GM19467 (cell line): ENCODE data around the gene PDE8B.

ENCODE experiments used
- ATAC-seq: cut with Tn5 transposase; IDR thresholded peaks from one replicate; pipeline ENCODE4 v1.9.1; 2021; ENCODE audit warnings: mild to moderate bottlenecking, moderate library complexity; ENCODE audit not compliant: unreplicated experiment

Gene PDE8B, protein sequence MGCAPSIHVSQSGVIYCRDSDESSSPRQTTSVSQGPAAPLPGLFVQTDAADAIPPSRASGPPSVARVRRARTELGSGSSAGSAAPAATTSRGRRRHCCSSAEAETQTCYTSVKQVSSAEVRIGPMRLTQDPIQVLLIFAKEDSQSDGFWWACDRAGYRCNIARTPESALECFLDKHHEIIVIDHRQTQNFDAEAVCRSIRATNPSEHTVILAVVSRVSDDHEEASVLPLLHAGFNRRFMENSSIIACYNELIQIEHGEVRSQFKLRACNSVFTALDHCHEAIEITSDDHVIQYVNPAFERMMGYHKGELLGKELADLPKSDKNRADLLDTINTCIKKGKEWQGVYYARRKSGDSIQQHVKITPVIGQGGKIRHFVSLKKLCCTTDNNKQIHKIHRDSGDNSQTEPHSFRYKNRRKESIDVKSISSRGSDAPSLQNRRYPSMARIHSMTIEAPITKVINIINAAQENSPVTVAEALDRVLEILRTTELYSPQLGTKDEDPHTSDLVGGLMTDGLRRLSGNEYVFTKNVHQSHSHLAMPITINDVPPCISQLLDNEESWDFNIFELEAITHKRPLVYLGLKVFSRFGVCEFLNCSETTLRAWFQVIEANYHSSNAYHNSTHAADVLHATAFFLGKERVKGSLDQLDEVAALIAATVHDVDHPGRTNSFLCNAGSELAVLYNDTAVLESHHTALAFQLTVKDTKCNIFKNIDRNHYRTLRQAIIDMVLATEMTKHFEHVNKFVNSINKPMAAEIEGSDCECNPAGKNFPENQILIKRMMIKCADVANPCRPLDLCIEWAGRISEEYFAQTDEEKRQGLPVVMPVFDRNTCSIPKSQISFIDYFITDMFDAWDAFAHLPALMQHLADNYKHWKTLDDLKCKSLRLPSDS

DNA sequence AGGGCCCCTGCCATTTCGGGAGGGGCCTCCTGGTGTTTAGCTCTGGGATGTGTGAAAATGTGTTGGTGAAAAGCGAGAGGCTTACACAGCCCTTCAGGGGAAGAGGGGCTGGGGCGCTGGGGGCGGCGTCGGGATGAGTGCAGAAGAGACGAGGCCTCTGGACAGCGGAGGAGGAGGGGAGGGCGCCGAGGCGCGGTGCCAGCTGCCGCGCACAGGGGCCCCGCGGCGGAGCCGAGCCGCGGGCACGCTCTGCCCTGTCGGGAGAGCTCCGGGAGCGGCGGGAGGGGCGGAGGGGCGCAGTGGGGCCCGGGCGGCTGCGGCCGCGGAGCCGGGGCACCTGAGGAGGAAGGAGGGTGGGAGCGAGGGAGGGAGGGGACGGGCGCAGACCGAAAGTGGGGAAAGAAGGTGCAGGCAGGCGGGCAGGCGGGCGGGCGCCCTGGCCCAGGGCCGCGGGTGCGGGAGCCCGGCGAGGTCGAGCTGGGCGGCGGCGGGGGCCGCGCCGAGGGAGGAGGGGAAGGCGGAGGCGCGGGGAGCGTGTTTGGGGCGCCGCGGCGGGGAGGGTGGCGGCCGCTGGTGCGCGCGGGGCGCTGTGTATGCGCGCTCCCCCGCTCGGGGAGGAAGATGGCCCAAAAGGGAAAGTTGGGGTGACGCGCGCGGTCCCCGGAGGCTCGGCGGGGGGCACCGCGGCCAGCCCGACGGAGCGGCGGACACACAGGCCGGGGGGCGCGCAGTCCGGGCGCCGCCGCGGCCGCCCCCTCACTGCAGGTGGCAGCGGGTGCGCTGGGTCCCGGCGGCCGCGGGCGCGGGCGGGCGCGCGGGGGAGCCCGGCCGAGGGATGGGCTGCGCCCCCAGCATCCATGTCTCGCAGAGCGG lies at the start of gene PDE8B:
TSS of gene PDE8B (plus strand) at position 590 of the 873 bp plus-strand sequence. CDS start at position 836, 246 bp downstream.
- no peak for ATAC-seq

DNA sequence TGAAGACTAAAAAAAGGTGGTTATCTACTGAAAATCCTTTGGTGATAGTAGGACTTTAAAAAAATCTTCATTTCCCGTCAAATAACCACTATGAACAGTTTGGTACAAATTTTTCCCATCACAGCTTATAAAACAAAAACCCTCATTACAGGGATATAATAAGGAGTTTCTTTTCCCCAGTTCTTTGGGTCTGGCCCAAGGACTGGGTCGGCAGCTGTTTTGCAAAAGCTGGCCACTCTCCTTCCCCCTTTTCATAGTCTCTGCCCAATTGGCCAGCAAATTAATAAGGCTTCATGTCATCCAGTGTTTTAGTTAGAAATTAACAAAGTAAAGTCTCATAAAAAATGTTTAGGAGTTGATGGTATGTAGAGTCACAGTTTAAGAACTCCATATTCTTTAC lies 47.0 kb upstream of the PDE8B start:
- no peak for ATAC-seq

DNA sequence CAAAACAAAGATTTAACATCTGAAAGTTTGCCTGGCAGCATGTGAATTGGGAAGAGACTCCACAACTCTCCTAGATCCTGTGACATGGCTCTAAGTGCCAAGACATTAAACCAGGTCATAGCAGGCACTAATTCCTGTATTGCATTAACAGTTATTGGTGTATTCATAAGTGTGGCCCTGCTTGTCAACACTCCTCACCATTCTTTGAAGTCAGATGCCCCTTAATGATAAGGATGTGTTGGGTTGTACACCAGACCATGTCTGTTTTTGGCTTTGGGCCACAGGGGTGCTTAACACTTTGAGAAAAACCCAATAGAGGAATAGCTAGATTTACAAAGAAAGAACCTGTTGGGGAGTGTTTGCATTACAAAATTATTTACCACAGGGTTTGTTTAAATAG lies 43.4 kb upstream of the PDE8B start:
- no peak for ATAC-seq

DNA sequence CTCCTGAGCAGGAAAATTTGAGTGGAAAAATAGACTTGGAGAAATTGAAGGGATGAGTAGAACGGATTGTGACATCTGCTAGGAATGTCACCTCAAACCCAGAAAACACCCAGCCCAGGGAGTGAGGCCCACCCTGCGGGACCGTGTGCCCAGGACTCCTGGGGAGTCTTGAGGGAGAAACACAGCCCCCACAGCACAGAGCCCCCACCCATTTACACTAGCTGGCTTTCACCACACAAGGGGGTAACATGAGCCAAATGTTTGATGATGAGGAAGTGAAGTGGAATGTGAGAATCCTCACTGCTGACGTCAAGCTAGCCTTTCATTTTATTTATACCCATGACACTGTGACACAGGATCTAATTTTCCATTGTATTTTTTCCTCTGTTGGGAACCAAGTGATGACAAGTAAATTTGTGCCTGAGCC lies 42.8 kb upstream of the PDE8B start:
- no peak for ATAC-seq

DNA sequence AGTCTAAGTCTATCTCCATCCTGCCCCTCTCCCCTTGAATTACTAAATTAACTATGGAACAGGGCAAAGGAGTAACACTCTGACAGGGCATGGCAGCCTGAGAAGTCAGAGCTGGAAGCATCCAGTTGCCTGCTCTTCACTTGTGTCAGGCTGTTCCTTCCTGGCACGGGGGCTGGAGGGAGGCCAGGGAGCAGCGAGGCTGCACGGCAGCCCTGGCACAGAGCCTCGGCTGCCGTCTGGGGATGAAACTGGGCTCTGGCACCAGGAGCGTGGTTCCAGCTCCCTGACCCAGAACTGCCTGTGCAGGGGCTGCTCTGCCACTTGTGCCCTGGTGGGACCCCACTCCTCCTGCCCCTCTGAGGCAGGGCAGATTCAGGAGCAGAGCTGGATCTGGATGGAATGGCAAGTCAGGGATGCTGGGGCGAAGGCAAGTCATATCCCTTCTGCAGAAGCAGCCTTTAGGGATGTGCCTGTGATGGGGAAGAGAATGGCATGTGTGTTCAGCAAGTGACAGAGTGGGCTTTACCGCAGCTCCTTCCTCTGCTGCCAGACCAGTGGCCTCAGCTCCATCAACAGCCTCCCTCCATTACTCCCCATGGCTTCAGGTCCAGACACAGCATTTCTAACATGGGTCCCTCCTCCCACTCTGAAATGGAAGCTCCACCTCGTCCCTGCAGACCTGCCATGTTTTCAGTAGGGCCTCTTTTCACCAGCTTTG lies 42.2 kb upstream of the PDE8B start:
- no peak for ATAC-seq

DNA sequence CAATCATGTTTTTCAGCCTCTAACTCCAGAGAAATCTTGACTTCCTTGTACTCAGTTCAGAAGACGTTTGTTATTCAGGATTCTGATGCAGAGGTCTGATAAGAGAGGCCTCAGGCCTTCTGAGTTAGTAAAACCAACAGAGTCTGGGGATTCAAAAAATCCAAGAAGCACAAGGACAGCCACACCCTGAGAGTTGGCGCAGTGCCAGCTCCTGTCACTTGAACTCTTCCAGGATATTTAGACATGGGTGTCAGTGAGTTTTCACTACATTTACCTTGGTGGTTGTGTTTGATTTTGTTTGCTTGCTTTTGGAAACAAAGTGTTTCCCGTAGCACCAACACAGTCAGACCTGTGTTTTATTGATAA lies 41.6 kb upstream of the PDE8B start:
- no peak for ATAC-seq

DNA sequence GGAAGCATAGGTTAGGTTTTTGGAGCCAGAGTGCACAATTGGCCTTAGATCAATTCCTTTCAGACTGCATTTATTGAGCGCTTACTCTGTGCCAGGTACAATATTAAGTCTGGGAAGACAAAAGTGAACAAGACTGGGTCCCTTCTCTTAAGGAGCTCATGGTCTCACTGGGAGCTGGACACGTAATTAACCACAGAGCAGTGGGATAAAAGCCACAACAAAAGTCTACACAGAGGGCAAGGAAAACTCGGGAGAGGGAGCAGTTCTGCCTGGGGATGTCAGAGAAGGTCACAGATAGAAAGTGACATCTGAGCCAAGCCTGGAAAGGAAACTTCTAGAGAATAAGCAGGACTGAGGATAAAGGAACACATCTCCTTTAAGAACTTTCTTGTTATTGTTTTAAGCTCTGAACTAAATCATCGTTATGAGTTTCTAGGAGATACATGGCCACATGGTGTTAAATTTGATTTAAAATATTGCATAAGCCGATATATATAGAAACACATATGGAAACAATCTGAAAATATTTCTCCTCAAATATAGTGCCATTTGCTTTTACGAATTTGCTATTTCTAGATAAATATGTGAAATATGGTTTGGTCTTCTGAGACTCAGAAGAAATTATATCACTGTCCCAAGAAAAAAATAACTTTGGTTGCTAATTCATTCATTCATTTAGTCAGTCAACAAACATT lies 40.1 kb upstream of the PDE8B start:
- ATAC-seq, result no peak

DNA sequence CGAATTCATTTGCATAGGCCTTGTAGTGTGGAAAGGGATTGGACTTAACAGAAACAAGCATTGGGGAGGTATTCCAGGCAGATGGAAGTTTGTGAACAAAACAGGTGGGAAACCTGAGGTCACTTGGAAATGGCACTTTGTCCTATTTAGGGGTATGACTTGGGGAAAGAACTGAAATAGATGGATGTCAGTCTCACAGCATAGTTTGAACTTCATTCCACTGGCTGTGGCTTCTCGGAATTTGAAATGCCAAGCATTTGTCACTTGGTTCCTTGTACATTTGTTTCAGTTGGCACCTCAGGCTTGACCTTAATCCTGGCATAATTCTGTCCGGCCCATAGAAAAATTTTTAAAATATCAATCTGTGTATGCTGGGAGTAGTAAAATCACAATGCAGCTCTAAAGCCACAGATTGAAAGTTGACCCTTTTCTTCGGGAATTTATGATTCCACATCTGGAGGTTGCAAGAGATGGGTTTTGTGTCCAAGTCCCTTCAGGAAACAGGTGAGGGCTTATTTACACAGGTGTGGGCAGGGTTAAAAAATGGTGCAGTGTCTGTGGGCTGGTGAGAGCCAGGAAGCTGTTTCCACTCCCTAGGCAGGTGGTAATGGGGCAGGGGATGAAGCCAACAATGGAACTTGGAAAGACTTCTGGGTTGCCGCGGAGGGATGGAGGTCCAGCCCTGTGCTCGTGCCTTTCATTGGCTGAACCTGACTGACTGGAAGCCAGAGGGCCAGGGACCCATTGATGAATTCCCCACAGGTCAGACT lies 39.2 kb upstream of the PDE8B start:
- no peak for ATAC-seq

DNA sequence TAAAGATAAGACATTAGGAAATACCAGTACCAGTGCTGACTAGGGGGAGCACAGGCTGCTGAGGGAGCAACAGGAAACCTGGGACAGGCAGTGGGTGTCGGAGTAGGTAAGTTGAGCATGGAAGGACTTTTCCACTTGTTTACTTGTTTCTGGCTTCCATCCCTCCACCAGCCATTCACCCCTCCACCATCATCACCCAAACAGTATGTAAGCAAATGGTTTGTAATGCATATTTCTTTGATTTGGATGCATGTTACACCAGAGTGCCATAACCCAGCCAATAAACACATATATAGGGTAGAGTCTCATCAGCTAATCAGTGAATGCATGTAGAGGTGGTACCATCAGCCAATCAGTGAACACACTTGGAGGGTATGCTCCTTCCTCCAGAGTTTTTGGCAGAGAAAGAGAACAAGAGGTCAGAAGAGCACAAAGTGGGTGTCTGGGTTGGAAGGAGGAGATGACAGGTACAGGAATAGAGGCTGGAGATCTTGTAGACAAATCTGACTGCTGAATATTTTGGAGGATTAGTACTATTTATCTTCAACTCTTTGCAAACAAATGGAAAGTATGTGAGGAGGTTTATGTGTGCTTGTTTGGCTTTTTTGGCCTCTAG lies 37.7 kb upstream of the PDE8B start:
- no peak for ATAC-seq

DNA sequence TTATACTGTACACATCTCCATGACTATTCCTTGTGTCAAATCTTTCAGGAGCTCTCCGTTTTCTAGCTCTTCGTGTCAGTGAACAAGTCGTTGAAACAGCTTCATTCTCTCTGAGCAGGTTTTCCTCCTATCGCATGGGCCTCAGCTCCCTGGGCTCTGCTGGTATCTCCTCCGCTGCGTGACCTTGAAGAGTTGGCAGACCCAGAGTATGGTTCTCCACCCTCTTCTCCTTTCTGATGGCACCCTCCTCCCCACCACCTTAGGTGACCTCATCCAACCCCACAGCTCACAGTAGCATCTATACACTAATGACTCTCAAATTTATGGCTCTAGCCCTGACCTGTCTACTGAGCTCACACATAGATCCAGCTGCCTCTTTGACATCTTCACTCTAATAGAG lies 36.0 kb upstream of the PDE8B start:
- no peak for ATAC-seq

DNA sequence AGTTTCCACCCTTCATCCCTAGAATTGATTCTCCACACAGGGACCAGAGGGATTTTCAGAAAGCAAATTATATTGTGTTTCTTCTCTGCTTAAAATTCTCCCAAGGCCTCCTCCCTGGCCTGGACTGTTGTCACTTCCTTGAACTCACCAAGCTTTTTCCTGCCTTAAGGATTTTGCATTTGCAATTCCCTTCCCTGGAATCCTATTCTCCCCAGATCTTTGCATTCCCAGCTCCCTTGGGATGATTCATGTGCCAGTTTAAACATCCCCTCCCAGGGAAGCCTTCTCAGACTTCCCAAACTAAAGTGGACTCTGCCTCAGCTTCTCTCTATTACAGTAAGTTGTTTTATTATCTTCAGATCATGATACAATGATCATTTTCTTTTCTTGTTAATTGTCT lies 35.2 kb upstream of the PDE8B start:
- no peak for ATAC-seq

DNA sequence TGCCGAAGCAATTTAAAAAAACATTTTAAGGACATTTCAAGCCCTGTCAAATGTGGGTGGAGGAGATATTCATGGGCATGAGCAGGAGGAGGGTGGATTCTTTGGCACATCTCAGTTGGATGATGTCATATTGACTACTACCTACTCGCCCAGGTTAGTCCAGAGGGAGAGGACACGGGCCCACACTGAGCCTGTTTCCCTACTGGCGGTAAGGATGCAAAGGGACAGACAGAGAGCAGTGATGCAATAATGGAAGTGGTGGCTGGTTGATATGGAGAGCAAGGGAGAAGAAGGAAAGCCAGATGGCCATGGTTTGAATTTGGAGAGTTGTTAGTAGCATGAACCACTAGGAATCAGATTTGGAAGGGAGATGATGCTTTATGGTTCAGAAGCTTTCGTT lies 34.1 kb upstream of the PDE8B start:
- ATAC-seq, result no peak

DNA sequence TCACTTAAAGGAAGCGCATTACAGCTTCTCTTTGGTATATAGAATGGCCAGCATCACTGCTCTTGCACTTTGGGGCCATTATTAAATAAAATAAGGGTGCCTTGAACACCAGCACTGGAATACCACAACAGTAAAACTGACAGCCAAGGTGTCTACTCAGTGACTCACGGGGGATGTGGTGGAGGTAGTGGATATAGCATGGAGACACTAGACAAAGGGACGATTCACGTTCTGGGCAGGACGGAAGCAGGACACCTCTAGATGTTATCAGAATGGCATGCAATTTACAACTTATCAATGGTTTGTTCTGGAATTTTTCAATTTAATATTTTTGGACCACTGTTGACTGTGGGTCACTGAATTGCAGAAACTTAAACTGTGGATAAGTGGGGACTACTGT lies 32.9 kb upstream of the PDE8B start:
- ATAC-seq, result no peak

DNA sequence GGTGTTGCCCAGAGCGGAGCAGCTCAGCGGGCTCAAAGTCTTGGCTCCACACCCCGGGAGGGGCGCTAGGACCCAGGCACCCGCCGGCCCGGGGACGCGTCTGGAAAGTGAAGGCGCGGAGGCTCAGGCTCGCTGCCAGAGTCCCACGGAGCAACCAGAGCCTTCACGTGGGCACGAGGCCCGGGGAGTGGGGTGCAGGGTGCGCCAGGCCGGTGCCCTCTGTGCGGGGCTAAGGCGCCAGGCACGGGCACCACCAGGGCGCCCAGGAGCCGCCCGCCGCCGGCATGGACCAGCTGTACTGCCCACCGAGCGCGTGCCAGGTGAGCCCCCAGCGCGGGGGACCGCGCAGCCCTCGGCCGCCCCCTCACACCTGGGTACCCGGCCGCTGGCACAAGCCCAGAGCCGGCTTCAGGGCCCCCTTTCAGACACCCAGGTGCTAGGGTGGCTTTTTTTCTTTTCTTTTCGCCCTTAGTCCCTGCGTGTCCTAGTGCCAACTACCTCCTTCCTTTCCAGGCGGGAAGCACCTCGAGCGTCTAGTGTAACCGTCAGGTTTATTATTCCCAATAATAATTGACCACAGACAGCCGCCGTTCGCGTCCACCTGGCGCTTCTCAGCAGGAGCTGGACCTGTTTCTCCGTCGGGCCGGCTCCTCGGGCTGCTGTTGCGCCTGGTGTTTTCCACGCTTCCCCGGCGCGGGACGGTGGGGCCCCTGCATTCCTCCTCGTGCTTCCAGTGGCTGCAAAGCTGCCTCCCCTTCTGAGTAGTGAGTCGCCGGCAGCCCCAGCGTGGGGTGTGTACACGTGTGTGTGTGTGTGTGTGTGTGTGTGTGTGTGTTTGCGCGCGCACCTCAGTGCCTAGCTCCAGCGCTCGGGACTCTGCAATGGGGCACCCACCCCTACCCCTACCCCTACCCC lies 30.1 kb upstream of the PDE8B start:
- no peak for ATAC-seq

DNA sequence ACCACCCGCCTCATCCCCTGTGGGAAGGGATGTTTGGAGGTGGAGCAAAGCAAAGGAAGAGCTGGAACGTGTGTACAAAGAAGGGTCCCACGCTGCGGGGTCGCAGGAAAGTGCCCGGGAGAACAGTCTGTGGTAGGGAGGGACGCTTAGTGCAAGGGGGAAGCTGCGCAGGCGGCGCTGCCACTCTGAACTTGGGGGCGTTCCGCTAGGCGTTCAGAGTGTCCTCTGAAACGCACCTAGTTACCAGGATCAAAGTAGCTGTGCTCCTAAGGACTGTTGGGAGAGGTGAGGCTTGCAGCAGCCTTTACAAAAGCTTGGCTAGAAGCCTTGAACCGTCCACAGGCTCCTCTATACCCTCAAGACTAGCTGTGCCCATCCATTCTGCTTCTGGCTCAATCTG lies 29.3 kb upstream of the PDE8B start:
- no peak for ATAC-seq

DNA sequence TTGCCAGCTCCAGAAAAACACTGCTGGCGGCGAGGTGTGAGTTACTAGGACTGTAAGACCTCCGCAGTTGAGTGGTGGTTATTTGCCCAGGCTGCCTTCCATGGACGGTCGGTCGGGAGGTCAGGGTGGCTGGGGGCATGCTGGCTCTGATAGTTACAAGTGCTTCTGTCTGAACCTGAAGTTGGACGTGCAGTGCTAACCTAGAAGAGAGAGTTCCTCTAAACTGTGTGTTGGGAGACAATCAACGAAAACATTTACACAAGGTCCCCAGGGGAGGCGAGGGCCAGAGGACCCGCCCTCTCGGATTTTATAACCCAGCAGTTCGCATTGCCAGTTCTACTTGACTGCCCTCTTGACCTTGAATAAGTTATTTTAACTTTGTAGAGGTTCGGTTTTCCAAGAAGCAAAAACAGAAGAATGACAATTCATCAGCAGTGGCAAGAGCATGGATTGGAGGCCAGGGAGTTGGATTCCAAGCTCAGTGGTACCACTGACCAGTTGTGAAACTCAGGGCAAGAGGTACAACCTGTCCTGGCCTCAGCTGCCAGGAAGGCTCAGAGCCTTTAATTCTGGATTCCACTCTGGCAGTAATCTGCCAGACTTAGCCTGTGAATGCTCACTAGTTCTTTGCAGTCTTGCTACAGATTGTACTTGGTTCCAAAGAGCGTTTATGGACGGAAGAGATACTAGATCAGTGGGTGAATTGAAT lies 28.7 kb upstream of the PDE8B start:
- ATAC-seq, result no peak

DNA sequence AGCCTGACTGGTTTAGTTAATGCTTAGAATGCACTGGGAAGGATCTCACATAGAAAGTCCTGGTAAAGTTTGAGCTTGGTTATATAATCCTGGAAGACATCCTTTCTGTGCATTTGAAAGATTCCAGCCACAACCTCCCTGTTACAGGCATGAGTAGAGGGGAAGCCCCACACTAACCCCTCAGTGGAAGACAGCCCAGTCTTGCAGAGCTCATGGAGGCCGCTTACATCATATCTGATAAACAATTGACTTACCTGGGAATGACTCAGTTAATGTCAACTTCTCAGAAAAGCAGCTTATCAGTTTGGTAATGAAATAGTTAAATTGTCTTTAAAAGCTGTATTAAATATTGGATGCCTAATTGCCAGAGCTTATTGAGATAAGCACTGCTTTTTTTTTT lies 28.1 kb upstream of the PDE8B start:
- no peak for ATAC-seq
